GM23248 (cell line): ENCODE data around the gene KEAP1.

ENCODE experiments used
- EZH2 ChIP-seq: fragments of 200-600 bp; sonication (generic); IDR thresholded peaks from 2 replicates; pipeline ENCODE4 v1.6.1; 2018; ENCODE audit warnings: antibody characterized with exemption, mild to moderate bottlenecking; ENCODE audit not compliant: insufficient read depth, poor library complexity, severe bottlenecking
- EZH2phosphoT487 ChIP-seq: fragments of 200-600 bp; sonication (generic); IDR thresholded peaks from 2 replicates; pipeline ENCODE4 v1.6.1; 2018; ENCODE audit warnings: antibody characterized with exemption, moderate library complexity, mild to moderate bottlenecking, low read depth; ENCODE audit not compliant: insufficient read depth

GRCh38 chr19:10508036-10508435 is 4.9 kb upstream of the KEAP1 start:
- TF ChIP-seq EZH2phosphoT487 (no peak), EZH2 (no peak)
